MM.1S (cell line): ENCODE results near the gene ATXN1.
"Not testable (repeated sequence)": the region's sequence is repeated elsewhere in the genome, so short reads cannot be mapped to it uniquely, and the experiment has no call there.

Experiments
- CTCF ChIP-seq: fragments of 300-600 bp; sonication (generic); IDR thresholded peaks from 2 replicates; pipeline ENCODE4 v1.5.1; 2016; ENCODE audit warnings: antibody characterized with exemption, low read length, mixed read lengths
- EZH2 ChIP-seq: fragments of 300-600 bp; sonication (generic); optimal IDR thresholded peaks from 2 replicates; pipeline ENCODE3; 2017; ENCODE audit warnings: low read depth, mild to moderate bottlenecking, antibody characterized with exemption, low read length, mixed read lengths
- EZH2phosphoT487 ChIP-seq: fragments of 300-600 bp; sonication (generic); IDR thresholded peaks from 2 replicates; pipeline ENCODE4 v1.6.1; 2018; ENCODE audit warnings: antibody characterized with exemption, low read length

- not testable (repeated sequence) for TF ChIP-seq CTCF, EZH2, EZH2phosphoT487
Observed at GRCh38 chr6:16463246-16463645, 298.0 kb downstream of the ATXN1 start.
